ENCODE measurements around the gene CCDC195.
"Not testable (repeated sequence)": the region's sequence is repeated elsewhere in the genome, so short reads cannot be mapped to it uniquely, and the experiment has no call there.

CCDC195 gene

DNA sequence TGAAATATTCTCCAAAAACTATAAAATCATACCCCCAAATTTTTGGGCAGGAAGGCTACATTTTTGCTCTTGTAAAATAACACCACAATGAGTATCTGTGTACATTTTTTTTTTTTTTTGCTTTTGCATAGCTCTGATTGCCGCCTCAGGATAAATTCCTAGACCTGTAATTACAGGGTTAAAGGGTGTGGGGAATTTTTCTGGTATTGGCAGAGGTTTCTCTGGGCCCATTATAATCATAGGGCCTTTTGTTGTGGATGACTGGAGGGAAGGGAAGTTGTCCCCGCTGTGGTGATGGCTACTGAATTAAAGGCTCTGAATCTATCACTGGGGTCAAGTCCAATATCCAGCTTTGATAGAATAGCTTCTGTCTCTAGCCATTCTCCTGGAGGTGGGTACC, 26.6 kb downstream of the CCDC195 start:
- DNase-seq, result no peak

DNA sequence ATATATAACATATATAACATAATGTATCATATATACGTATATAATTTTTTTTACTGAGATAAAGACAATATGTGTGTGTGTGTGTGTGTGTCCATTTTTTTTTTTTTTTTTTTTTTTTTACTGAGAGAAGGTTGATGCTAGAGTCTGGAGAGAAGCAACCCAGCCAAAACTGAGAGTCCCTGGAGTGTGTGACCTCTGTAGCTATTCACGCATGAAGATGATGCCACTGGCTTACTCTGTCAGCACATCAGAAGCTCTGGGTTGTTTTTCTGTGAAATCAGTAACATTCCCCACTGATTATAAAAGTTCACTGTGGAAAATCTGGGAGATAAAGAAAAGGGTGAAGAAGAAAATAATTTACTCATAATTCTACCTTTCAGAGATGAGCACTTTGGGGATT, 27.2 kb downstream of the CCDC195 start:
- no peak for DNase-seq

DNA sequence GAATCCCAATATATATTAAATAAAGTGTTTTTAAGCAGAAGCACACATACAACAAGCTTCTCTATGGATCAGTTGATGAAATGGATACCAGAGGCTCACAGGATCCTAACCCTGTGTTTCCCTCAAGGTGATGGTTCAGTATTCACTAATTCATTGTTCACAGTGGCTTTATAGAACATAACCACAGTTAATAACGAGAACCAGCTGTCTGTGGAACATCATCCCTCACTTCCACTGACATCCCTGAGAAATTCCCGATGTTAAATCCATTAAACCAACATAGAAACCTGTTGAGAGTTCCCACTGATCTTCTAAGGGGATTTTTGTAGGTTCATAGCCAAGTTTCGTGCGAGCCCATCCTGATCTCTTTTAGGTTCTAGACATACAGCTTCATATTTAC, 29.0 kb downstream of the CCDC195 start:
- DNase-seq, result no peak

DNA sequence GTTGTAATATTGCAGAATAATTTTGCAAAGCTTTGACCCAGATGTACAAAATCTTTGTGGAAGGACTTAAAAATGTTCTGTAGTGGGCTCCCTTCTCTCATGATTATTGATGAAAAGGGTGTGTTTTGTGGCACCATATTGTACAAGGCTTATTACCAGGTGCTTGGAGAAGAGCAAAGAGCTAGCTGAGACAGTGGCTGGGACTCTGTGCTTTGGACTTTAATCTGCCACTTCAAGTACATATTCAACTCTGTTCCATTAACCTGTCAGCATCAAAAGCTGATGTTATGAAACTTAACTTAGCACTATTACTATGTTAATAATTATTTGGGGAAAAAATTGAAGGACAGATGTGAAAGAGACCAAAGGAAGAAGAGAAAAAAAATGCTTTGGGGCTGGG, 31.0 kb downstream of the CCDC195 start:
- no peak for DNase-seq

DNA sequence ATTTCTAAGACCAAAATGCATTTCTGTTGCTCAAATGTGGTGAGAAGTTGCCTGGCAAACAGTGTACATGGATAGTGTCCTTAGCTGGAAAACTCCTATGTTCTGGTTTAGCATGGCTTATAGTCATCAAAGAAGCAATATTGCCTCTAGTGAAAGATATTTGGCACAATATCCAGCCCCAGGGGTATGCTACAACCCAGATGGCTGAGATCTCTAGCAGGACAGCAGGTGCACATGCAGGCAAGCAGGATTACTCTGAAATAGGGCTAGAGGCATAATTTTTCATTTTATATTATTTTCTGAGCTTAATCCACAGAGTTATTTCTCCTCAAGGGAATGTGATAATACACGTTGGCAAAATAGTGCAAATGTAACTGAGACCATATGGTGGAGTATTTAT, 34.0 kb downstream of the CCDC195 start:
- DNase-seq, result no peak

DNA sequence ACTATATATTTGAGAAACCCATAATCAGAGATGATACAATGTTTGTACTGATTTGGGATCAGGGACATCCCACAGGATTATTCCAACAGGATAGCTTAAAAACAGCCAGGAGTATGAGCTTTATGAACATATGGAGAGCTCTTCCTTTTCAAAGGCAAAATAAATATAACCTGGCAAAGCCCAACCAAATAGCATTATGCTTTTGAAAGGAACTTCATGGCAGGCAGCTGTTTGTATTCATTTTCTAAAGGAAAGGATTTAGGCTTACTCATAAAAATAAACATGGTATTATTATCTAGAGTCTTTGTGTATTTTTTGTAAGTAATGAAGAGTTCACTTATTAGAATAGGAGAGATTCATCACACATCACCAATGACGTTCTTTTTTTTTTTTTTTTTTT, 44.4 kb downstream of the CCDC195 start:
- peak; percentile 67 for DNase-seq

DNA sequence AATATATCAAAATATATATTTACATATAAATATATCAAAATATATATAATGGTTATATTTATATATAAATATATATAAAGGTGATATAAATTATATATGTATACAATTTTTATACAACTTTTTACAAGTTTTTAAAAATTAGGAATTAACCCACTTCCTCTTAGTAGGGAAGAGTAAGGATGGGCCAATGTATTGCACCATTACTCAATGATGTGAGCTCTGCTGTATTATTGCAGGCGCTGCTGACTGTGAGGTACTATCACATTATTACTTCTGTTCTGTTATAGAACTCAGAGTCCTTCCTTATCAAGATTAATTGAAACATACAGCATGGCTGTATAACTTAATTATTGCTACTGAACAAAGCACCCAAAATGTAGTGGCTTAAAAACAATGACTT, 46.0 kb downstream of the CCDC195 start:
- no peak for DNase-seq

DNA sequence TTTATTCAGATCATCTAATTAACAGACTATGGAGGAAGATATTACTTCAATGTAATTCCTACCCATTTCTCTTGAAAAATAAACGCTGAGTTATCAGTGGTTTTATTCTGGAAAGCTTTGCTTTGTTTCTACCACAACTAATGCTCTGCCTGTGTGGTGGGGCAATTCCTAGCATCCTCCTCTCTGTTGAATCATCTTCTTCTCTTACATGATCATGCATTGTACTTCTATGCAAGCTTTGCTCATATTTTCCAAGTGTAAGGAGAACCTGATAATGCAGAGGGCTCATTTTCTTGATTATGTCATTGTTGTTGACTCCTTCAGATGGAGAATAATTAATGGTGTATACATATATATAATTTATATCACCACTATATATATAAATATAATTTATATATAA, 46.7 kb downstream of the CCDC195 start:
- no peak for DNase-seq

DNA sequence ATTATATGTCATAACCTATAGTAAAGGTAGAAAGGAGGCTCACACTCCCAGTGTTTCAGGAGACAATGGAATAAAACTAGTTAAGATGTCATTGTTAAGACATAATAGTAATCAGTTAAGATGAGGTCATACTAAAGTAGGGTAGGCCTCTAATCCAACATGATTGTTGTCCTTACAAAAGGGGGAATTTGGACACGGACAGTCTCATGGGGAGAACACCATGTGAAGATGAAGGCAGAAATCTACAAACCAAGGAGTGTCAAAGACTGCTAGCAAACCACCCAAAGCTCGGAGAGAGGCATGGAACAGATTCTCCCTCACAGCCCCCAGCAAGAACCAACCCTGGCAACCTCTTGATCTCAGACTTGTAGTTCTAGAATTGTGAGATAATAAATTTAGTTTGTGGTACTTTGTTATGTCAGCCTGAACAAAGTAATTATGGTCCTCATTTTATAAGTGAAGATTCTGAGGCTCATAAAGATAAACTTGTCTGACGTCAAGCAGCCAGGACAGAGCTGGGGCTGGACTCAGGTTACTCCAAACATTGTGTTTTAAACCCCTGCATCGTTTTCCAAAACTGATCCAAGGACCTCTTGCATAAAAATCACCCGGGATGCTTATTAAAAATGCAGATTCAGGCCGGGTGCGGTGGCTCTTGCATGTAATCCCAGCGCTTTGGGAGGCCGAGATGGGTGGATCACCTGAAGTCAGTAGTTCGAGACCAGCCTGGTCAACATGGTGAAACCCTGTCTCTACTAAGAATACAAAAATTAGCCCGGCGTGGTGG, 47.8 kb downstream of the CCDC195 start:
- DNase-seq, result no peak

DNA sequence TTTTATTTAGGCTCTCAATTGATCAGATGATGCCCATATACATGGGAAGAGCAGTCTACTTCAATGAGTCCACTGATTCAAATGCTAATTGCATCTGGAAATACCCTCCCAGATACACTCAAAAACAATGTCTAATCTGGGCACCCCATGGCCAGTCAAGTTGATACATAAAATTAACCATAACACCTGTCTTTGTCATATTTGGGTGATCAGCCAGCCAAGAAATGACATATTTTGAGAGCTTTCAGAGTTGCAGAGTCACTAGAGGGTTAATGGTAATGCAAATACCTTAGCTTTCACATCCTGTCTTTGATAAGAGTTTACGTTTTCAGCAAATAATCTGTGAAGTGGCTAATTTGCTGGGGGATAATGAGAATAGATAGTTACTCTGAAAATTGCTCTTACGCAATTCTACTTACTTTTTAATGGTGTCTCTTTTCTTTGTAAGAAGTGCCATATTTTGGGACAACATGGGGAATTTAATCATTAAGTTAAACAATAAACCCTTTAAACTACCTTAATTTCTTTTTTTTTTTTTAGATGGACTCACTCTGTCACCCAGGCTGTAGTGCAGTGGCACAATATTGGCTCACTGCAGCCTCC, 49.1 kb downstream of the CCDC195 start:
- no peak for DNase-seq

DNA sequence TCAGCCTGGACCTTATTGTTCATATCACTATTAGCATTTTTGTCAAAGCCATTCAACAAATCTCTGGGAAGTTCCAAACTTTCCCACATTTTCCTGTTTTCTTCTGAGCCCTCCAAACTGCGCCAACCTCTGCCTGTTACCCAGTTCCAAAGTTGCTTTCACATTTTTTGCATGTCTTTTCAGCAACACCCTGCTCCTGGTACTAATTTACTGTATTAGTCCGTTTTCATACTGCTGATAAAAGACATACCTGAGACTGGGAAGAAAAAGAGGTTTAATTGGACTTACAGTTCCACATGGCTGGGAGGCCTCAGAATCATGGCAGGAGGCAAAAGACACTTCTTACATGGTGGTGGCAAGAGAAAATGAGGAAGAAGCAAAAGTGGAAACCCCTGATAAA, 52.8 kb downstream of the CCDC195 start:
- not testable (repeated sequence) for DNase-seq

DNA sequence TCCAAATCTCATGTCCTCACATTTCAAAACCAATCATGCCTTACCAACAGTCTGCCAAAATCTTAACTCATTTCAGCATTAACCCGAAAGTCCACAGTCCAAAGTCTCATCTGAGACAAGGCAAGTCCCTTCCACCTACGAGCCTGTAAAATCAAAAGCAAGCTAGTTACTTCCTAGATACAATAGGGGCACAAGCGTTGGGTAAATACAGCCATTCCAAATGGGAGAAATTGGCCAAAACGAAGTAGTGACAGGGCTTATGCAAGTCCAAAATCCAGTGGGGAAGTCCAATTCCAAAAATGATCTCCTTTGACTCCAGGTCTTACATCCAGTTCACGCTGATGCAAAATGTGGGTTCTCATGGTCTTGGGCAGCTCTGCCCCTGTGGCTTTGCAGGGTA, 54.5 kb downstream of the CCDC195 start:
- not testable (repeated sequence) for DNase-seq

DNA sequence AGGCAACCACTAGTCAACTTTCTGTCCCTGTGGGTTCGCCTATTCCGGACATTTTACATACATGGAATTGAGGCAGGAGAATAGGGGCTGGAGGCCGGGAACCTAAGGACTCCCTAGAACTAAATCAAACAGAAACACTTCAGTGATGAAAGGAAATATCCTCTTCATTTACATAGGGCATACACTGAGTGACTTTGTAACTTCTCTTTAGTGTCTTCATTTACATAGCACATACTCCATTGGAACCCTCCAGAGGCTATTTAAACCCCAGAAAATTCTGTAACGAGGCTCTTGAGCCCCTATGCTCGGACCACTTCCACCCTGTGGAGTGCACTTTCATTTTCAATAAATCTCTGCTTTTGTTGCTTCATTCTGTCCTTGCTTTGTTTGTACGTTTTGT, 56.5 kb downstream of the CCDC195 start:
- DNase-seq, result no peak

DNA sequence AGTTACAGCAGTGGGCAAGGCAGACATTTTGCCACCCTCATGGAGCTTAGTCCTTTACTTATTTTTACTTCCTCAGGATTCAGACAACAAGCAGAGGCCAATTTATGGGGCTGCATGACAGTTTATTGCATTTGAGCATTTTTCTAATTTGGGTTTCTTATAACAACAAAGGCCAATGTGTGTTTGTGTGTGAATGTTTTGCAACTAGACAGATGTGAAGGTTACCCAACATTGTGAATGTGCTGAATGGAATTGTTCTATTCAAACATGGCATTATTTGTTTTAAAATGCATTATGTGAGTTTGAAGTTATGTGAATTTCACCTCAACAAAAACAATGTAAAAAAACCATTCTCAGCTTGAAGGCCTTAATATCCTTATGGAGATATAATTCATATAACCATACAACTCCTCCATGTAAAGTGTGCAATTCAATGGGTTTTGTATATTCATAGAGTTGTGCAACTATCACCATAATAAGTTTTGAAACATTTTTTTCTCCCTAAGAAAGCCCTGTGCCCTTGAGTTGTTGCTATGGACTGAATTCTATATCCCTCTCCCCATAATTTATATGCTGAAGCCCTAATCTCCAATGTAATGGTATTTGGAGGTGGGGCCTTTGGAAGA, 57.3 kb downstream of the CCDC195 start:
- no peak for DNase-seq

DNA sequence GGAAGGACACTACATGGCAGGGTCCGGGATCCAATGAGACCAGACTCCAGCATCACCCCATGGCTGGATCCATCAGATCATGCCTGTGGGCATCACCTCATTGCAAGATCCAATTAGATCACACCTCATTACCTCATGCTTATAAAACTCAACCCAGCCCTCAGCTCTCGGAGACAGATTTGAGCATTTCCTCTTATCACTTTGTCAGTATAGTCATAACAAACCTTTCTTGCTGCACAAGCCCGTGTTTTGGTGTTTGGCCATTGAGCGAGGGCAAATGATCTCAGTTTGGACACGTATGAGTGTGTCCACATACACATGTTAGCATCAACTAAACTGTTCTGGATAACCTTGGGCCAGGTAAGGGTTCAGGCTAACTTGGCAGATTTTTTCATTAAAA, 58.8 kb downstream of the CCDC195 start:
- DNase-seq, result no peak

DNA sequence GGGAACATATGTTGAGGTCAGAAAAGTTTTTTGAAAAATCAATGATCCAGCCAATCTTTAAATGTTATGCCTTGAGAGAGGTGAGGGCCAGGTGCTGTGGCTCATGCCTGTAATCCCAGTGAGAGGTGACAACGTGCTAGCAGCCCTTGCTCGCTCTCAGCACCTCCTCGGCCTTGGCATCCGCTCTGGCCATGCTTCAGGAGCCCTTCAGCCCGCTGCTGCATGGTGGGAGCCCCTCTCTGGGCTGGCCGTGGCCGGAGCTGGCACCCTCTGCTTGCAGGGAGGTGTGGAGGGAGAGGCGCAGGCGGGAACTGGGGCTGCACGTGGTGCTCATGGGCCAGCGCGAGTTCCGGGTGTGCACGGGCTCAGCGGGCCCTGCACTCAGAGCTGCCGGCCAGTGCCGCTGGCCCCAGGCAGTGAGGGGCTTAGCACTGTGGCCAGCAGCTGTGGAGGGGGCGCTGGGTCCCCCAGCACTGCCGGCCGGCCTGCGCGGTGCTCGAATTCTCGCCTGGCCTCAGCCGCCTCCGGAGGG, 61.1 kb downstream of the CCDC195 start:
- DNase-seq, result no peak
